CD4-positive, alpha-beta T cell treated with Interleukin-1 beta for 1 hour (primary cell): ENCODE data around the gene EID2B.

ENCODE experiments used
- DNase-seq, 2 donors: peaks; one replicate each; pipeline ENCODE4 v3.0.0-alpha.2; 2020 to 2022

Gene EID2B

DNA sequence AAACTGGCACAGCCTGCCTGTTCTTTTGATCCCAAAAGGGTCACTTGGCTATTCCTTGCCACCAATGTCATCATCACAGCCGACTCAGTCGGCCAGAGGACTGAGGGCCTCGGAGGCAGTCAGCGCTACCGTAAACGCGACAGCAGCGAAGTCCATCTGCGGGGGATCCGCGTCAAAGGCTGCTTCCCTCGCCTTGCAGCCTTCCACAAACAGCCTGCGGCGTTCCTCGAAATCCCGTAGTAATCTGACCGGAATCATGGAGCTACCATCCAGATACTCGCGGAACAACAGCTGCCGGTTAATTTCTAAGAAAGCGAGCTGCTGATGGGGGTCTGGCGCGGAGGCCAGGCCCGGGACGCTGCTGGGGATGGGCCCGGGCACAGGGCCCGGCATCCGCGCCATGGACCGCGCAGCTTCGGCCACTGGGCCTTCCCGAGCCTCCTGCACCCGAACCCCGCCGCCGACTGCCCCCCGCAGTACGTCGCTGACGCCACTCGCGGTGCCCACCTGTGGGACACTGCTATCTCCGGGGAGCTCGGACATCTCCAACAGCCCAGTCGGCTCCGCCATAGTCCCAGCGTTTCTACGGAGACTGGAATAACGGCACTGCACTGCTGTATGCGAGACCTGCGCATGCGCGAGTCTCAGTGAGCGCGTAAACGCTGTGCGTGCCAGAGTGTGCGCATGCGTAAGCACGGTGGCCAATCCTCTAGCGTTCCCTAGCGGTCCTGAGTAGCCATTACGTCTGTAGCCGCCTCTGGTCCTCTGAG is at the start of gene EID2B:
Gene EID2B, minus strand, starts transcription at position 620 of the 770 bp plus-strand sequence. Its CDS starts 50 bp downstream, at position 570.
- peak; percentile 95 for DNase-seq

DNA sequence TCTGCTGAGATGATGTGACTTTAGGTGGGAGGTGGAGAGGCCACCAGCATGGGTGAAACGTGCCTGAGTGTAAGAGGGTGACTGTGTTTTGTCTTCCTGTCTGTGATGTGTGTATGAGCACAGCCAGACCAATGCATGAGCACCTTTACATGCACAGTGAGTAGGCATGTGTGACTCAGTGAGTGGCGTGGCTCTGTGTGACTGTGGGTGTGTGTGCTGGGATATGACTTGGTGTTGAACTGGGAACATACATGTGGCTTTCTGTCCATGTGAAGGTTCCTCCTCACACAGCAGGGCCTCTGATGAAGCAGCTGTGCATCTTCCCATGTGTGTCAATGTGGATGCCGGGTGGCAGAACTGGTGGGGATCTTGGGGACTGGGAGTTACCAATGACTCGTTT is 49.8 kb upstream of the EID2B start:
- no peak for DNase-seq

DNA sequence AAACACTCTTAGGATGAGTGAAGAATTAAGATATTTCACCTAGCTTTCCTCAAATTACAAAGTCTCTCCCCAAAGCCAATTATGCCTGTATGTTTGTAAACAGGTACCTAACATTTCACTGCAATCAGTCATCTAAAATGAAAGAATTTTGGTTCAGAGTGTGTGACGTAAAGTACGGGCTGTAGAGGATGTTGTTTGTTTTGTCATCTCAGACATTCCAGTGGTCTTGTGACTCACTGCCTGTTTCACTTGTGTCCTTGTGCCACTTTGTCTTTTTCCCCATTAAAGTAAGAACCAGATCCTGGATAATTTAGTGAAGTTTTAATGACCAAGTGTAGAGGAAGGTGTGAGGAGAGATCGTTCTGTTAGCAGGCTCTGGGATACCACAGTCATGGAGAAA is 36.0 kb upstream of the EID2B start:
- DNase-seq = no peak

- DNase-seq = no peak
Observed at GRCh38 chr19:39566064-39566463, 33.4 kb upstream of the EID2B start.

GRCh38 chr19:39563408-39563807 is 30.8 kb upstream of the EID2B start:
- DNase-seq = no peak

GRCh38 chr19:39558624-39559117 is 26.0 kb upstream of the EID2B start:
- DNase-seq = peak in 1 of 2 donors; percentile 42

DNA sequence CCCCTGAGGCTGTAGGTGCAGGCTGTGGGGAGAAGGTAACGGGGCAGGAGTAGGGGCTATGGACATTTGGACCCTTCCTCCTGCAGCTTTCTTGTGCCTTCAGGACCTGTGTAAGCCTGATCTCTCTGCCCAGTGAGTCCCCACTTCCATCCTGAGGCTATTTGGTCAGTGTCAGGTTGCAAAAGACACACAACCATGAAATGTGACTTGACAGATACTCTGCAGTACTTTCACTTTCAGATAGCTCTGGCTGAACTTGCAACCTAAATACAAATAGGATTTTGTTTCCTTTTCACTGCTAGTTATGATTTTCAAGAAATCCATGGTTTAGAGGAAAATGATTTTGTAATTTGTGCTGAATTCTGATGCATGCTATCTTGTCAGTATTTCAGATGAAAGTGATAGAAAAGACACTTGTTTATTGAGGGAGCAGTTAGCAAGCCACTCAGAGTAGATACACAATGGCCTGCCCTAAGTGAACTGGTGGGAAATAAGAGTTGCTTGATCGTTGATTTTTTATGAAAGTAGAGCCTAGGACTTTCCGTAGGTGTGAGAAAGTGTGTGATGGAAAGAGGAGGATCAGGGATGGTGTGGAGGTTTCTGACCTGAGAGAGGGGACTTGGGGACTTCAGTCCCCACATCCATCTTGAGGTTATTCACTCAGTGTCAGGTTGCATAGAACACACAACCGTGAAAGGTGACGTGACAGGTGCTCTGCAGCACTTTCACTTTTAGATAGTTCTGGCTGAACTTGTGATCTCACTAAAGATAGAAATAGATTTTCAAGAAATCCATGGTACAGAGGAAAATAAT is 25.4 kb upstream of the EID2B start:
- peak in 1 of 2 donors; percentile 37 for DNase-seq

DNA sequence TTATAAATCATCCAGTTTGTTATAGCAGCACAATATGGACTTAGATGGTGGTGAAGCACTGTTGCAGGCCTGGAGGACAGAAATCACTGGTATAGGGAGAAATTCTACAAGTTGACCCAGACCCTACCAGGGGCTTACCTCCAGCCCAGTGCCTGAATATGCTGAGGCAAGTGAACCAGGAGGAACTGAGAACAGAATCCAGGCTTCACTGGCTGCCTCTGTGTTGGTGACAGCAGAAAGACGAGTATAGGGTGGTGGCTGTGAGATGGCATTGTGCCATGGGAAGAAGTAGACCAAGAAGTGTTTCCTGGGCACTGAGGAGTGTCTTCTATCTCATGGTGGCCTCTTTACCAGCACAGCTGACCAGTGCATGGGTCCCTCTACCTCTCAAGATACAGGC is 23.2 kb upstream of the EID2B start:
- DNase-seq = no peak

- no peak for DNase-seq
Observed at GRCh38 chr19:39554701-39555311, 22.2 kb upstream of the EID2B start.

DNA sequence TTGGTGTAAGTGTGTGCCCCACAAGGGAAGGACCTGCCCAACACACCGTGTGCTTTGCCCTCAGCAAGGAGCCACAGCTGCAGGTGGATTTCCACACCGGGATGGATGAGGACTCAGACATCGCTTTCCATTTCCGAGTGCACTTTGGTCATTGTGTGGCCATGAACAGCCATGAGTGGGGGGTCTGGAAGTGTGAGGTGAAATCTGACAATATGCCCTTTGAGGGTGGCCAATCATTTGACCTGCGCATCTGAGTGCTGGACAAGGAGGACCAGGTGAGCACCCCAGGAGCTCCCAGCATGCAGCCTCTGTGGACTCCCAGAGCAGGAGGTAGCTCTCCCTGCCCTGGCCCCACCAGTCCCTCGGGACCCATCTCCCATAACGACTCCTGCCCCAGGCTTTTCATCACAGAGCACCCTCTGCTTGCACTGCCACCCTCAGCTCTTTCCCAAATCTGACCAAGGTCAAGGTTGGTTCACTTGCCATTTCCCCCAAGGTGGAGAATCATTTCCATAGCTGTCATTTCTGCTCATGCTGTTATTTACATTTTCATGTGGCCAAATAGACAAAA is 20.5 kb upstream of the EID2B start:
- no peak for DNase-seq

- DNase-seq = no peak
Observed at GRCh38 chr19:39550197-39550596, 17.5 kb upstream of the EID2B start.

GRCh38 chr19:39546599-39546998 is 13.9 kb upstream of the EID2B start:
- no peak for DNase-seq

DNA sequence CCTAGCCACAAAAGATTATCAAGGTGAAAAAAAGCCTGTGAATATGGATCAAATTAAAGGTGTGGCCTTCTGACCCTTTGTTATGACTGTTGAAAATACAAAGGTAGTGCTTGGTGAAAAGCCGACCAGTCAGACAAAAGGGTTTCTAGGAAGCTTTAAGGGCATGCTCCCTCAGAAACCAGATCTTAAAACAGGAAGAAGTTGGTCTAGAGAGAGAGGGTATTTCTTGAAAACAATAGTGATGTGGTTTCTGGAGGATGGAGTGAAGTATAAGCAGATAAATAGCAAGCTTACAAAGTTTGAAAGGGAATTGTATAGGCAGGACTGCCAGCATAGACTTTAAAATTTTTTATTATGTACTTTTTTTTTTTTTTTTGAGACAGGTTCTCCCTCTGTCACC is 12.3 kb upstream of the EID2B start:
- peak in 1 of 2 donors; percentile 31 for DNase-seq

GRCh38 chr19:39544226-39544903 is 11.7 kb upstream of the EID2B start:
- DNase-seq = no peak

GRCh38 chr19:39543477-39543857 is 10.8 kb upstream of the EID2B start:
- DNase-seq = no peak

DNA sequence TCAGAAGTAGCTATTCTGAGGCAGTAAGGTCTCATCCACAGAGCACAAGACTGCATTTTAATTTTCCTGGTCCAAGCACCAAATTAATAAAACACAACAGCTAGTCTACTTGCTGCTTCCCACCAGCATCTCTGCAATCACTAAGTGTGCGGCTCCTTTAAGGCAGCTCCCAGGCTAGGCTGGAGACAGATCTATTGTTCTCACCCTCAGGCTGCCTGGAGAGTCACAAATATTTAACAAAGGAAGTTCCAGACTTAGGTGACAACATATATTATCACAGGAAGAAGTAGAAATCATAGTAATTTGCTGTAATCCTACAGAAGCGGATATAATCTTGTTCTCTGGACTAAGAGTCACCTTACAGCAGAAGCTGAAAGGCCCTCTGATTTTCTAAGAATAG is 9.6 kb upstream of the EID2B start:
- no peak for DNase-seq

GRCh38 chr19:39540333-39540673 is 7.7 kb upstream of the EID2B start:
- no peak for DNase-seq

DNA sequence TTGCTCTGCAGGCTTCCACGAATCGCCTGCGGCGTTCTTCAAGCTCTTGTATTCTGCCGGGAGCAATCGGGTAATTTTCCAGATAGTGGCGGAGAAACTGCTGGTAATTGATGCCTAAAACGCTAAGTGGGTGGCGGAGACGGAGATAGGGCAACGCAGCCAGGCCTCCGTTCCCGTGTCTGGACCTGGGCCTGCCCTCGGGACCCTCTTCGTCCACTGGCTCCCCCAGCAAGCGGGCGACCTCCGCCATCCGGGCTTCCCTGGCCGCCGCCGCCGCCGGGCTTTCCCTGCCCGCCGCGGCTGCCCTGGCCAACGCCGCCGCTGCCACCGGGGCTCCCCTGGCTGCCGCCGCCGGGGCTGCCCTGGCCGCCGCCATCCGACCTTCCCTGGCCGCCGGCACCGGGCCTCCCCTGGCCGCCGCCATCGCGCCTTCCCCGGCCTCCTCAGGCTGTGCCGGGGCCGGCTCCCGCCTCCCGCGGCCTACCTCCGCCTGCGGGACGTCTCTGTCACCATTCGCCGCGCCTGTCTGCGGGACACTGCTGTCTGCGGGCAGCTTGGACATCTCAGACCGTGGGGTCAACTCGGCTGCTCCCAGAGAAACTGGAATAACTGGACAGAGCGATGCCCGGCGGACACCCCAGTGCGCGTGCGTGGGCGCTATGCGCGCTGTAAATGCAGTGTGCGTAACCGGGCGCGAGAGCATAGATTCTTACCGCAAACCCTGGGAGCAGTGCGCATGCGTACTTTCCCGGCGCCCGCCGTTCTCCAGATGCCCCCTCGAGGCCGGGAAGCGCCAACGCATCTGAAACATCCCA is 7.1 kb upstream of the EID2B start, which contains the start of gene EID2:
Gene EID2, minus strand, starts transcription at position 644 of the 815 bp plus-strand sequence. Its CDS starts 82 bp downstream, at position 562.
- DNase-seq = peak; percentile 94

DNA sequence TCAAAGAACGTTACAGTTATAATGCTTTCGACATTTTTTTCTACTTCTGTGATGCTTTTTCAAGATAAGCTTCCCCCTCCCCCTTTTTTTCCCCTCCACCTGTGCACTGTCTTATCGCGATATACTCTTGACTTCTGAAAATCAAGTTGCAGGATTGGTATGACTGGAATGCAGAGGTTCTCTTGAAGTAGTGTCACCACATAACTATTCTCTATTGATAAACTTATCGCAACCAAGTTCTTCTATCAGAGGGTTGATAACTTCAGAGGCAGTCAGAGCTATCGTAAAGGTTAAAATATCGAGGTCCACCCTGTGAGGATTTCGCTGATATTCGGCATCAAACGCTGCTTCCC is 6.5 kb upstream of the EID2B start:
- DNase-seq = no peak

DNA sequence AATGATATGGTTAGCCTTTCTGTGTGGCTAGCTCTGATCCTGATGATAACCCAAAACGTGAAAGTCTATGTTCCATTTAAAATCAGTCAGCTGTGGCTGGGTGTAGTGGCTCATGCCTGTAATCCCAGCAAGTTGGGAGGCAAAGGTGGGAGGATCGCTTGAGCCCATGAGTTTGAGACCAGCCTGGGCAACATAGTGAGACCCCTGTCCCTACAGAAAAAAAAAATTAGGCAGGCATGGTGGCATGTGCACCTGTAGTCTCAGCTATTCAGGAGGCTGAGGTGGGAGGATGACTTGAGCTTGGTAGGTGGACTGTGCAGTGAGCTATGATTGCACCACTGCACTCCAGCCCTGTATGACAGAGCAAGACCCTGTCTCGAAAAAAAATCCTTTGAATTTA is 1.1 kb upstream of the EID2B start:
- DNase-seq = no peak

GRCh38 chr19:39533003-39533512 is 406 bp upstream of the EID2B start:
- DNase-seq = no peak

- no peak for DNase-seq
Observed at GRCh38 chr19:39531834-39532232, 819 bp downstream of the EID2B start.
